GM18508 (cell line): ENCODE measurements around the gene KDM7A.

Experiments used
- ATAC-seq: cut with Tn5 transposase; IDR thresholded peaks from one replicate; pipeline ENCODE4 v1.9.1; 2021; ENCODE audit warnings: moderate number of reproducible peaks; ENCODE audit not compliant: insufficient read depth, unreplicated experiment

Gene KDM7A, protein sequence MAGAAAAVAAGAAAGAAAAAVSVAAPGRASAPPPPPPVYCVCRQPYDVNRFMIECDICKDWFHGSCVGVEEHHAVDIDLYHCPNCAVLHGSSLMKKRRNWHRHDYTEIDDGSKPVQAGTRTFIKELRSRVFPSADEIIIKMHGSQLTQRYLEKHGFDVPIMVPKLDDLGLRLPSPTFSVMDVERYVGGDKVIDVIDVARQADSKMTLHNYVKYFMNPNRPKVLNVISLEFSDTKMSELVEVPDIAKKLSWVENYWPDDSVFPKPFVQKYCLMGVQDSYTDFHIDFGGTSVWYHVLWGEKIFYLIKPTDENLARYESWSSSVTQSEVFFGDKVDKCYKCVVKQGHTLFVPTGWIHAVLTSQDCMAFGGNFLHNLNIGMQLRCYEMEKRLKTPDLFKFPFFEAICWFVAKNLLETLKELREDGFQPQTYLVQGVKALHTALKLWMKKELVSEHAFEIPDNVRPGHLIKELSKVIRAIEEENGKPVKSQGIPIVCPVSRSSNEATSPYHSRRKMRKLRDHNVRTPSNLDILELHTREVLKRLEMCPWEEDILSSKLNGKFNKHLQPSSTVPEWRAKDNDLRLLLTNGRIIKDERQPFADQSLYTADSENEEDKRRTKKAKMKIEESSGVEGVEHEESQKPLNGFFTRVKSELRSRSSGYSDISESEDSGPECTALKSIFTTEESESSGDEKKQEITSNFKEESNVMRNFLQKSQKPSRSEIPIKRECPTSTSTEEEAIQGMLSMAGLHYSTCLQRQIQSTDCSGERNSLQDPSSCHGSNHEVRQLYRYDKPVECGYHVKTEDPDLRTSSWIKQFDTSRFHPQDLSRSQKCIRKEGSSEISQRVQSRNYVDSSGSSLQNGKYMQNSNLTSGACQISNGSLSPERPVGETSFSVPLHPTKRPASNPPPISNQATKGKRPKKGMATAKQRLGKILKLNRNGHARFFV

DNA sequence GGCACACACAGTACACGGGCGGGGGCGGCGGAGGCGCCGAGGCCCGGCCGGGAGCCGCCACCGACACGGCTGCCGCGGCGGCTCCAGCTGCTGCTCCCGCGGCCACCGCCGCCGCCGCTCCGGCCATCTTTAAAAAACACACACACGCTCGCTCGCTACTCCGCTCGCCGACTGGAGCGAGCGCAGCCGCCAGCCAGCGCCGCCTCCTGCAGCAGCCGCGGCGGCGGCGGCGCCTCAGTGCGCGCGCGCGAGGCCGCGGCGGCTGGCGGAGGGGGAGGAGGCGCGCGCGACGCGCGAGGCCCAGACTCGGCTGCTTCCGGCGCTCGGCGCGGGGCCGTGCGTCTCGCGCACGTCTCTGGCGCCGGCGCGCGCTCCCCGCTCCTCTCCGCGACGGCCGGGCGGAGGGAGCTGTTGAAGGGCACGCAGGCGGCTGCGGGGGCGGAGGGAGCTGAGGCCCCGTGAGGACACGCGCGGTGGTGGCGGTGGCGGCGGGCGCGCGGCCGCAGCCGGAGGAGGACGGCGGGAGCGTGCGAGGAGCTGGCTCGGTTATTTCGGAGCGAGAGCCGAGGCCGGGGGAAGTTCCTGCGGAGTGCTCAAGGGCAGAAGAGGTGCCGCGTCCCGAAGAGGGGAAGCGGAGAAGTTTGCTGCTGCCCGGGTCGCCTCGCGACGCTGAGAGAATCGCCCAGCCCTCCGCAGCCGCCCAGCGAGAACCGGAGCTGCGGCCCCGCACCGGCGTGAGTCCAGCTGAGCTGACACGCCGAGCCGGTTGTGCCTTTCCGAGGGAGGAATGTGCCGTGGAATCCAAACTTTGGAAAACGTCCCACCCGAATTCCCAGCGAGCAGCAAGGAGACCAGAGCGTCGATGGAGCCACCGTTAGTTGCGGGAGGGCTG, at the start of gene KDM7A:
KDM7A (minus strand) TSS at position 173 of the 892 bp plus-strand sequence; CDS start at position 127, 46 bp downstream.
- ATAC-seq: no peak

- ATAC-seq: no peak
Measured at GRCh38 chr7:140225562-140226249, 48.9 kb upstream of the KDM7A start.

GRCh38 chr7:140223515-140224221, 46.9 kb upstream of the KDM7A start:
- ATAC-seq: no peak

GRCh38 chr7:140222814-140223213, 46.0 kb upstream of the KDM7A start:
- no peak for ATAC-seq

DNA sequence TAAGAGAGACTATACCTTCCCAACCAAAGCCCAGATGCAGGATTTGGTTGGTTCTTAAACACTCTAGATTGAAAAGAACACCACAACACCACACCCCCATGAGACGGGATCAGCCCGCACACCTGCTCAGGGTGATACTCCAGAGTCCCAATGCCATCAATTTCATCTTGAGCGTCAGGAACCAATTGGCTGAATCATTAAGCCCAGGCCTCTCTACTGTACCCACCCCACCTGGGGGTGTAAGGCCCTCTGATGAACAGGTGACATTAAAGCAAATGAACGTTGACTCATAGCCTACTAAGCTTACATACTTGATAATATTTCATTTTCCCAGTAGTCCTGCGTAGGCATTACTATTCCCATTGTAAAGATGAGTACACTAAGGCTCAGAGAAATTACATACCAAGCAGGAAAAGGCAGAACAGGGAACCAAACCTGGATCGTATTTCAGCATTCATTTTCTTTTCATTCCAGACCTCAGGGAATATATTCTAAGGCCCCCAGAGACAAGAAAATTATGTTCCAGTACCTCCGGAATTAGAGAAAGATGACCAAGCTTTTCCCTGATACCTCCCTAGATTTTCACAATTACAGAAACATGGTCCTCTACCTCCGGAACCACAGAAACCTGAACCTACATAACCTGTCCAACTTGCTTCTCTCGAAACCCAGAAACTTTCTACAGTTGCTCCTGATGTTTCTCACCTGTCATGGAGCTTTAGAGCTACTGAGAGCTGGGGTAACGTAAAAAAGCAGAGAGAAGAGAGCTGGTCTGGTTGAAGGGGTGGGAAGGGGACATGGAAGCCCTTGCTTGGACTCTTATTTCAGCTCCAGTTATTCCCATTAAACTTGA, 43.1 kb upstream of the KDM7A start:
- no peak for ATAC-seq

DNA sequence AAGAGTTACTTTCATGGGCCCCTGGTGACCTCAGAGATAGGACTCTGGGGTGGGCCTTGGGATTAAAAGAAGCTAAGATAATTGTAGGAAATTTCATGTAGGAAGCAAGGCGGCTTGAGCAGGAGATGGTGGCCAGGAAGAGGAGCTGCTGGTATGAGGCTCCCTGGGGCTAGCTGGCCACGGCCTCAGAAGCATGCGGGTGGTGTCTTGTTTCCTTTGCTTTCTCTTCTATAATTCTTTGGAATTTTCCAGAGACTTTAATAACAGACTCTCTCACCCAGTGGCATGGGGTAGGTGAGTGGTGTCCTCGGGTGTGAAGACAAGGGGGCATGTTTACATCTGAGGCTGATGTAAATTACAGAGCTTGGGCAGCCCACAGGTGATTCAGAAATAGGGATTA, 41.9 kb upstream of the KDM7A start:
- ATAC-seq: no peak

GRCh38 chr7:140217750-140218501, 41.1 kb upstream of the KDM7A start:
- no peak for ATAC-seq

DNA sequence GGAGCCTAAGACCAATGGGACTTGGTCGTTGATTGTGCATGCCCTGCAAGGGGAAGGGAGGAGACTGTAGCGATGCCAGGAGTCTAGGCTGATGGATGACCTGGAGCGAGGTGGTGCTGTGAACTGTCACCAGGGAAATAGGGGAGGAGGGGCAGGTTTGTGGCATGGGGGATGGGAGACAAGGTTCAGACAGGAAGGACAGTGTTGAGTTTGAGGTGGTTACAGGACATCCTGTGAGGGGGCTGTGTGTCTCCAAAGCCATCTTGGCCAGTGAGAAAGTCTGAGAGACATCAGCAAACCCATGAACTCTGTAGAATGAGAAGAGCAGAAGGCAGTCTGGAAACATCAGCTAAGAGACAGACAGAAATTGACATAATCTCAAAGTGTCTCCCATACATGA, 38.5 kb upstream of the KDM7A start:
- ATAC-seq: no peak

- no peak for ATAC-seq
Measured at GRCh38 chr7:140214075-140214684, 37.4 kb upstream of the KDM7A start.

GRCh38 chr7:140213684-140214074, 36.9 kb upstream of the KDM7A start:
- ATAC-seq: no peak

DNA sequence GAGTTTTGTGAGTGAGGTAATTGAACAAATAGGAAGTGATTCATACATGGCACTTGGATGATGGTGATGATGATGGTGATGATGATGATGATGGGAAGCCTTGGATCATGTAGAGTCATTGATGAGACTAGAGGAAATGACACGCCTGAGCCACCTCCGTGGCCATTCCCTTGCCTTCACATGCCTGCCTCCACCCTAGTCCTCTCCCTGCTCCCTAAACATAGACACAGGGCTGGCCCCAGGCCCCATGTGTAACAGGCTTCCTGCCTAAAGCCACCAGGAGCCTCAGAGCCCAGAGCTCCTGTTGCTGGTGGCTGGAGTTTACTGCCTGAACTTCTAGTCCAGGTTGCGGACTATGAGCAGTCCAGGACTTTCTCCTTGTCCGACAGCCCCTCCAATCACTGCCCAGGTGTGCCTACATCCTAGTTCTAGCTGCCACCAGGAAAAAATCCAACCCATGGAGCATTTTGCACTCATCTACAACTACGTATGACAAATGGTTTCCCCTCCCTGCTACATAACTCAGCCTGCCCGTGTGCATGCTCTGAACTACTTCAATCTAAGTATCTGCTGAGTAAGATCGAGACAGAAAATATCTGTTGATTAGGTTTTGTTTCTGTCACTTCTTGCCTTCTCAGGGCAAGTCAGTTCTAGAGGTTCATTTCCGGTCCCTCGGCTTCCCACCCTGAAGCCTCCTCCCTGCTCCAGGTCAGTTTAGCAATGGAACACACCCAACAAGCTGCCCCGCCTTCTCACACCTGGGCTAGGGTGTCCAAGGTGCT, 35.5 kb upstream of the KDM7A start:
- peak; percentile 59 for ATAC-seq

DNA sequence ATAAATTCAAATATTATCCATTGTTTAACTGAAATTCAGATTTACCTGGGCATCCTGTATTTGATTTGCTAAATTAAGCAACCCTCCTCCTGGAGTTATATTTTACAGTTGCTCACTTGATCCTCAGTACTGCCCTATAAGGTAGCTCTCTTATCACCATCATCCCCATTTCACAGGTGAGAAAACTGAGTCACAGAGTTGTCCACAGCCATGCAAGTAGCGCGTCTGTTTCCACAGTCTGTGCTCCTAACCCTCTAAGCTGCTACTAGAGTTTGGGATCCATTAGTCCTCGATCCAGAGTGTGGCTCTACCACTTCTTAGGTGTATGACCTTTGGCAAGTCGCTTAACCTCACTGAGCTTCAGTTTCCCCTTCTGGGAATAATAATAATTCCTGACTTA, 34.9 kb upstream of the KDM7A start:
- ATAC-seq: no peak

- peak; percentile 69 for ATAC-seq
Measured at GRCh38 chr7:140209866-140210609, 33.3 kb upstream of the KDM7A start.

GRCh38 chr7:140206616-140207389, 30.0 kb upstream of the KDM7A start:
- ATAC-seq: no peak

GRCh38 chr7:140205600-140205999, 28.8 kb upstream of the KDM7A start:
- no peak for ATAC-seq
